ENCODE results near the gene EPB41. TPM values are rescaled to one million over a fixed set of nuclear protein-coding genes. Genes with fewer than 3 reads are reported as not detected.

EPB41 gene
- total and polyA plus RNA-seq, 2 of the 8 experiments (the other 6 are each of a cell fraction or from before 2014, with no cell fraction given) = 36.7 to 109 TPM

DNA sequence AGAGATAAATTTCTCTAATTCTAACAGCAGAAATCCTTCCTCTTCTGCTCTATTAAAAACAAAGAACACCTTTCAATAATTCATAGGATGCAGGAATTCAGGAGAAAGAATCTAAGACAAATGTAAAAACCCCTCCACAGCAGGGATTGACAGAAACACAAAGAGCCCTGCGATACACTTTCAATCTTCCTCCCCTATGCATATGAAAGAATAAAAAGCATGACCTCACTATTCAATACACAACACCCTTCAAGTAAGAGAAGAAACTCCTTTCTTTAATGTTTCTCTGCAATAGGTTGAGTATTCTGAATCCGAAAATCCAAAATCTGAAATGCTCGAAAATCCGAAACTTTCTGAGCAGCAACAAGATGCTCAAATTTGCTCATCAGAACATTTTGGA lies 250.2 kb downstream of the EPB41 start (continued):
- no peak for TF ChIP-seq RBBP5 (IDR thresholded peaks at IDR 0.05; ENCODE audit: borderline replicate concordance, low read depth, low read length)
- no peak for TF ChIP-seq CTBP2 (IDR thresholded peaks at IDR 0.05; ENCODE audit: borderline replicate concordance, insufficient read depth, insufficient read length, low read length)
- no peak for TF ChIP-seq CBX8 (IDR thresholded peaks at IDR 0.05; ENCODE audit: borderline replicate concordance, low read depth, low read length)
